ENCODE results near the gene CFAP299. TPM values are rescaled to one million over a fixed set of nuclear protein-coding genes. Genes with fewer than 3 reads are reported as not detected.
A peak's percentile ranks its signal among the peaks of the same experiment; 100 is the strongest.

CFAP299 gene
- total RNA-seq, 8 experiments from 2014 or later: 0.41 to 7.1 (median 0.74) TPM

DNA sequence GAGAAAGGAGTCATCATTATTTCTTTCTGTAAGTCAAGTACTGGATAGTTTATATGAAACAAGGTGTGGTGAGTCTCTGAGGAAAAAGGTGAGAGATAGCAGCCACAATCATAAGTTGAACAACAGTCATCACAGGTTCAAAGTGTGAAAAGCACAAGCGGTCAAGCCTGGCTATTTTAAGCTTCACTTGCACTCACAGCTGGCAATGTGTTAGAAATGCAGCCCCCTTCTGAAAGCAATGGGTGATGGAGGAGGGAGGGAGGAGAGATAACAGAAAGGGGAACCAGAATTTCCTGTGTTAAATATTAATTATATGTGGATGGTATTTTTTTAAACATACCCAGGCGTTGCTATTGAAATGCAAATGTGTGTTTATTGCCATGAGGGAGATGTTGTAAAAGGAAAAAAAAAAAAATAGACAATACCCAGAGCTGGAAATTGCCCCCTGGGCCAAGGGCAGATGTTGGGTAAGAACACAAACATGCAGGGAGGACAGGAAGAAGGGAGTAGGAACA, 668.1 kb downstream of the CFAP299 start:
- in situ Hi-C loops (cut with MboI; ENCODE audit: low pct_unique_long_range_greater_than_20kb in 2 of 9, low sequenced_read_pairs in 9 of 9, unreplicated experiment in 9 of 9): no loop called here
- H3K4me3 ChIP-seq: no peak overlapping the region
- H3K4me1 ChIP-seq (replicated peaks in 1 of 2): no peaks in the 10 kb centered on the region
- ATAC-seq (replicated peaks in 6 of 8): no peak
- WGBS, 10 experiments: 17 to 75% (median 57%) methylated on average over 1 to 2 of the region's 2 CpGs; no CpG with 5 or more reads in 1 of the 10 experiments
- no peak overlapping the region for H3K27ac ChIP-seq

DNA sequence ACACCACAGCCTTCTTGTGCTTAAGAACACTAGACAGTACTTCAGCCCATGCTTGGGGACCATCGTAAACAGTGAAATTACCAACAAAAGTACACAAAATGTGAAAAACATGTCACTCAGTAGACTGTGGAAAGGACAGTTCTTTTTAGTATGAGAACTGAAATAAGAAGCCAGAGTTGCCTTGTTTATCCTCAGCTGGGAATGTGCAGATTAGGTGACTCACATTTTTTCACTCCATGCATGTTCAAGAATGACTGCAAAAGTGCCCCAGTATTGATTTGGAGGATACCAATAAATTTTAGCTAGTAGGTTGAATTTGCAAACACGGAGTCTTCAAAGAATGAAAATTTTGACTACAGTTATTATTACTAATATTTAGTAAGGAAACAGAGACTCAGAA, 671.9 kb downstream of the CFAP299 start:
- in situ Hi-C loops (cut with MboI; ENCODE audit: low pct_unique_long_range_greater_than_20kb in 2 of 9, low sequenced_read_pairs in 9 of 9, unreplicated experiment in 9 of 9): no loop called here
- WGBS, 10 experiments: 28 to 90% (median 73%) methylated on average over 1 to 2 of the region's 2 CpGs; no CpG with 5 or more reads in 1 of the 10 experiments
- Histone ChIP-seq H3K27ac (no peak overlapping the region), H3K4me1 (replicated peaks in 1 of 2) (no peaks in the 10 kb centered on the region), H3K4me3 (no peak overlapping the region)
- ATAC-seq (replicated peaks in 6 of 8): peak in 3 of 8 experiments; percentile 38 to 91 (median 90)

Other genes starting within 250 kb of the CFAP299 start
- gene PRDM8, start 138.2 kb upstream of the CFAP299 start, total RNA-seq: 10 to 100 TPM in 4 of 8 experiments, 1 to 10 TPM in 3, under 1 TPM in 1; 0.91 to 62.4 (median 21.7) TPM
- 1 to 10 TPM in 3 of 8 experiments, under 1 TPM in 4, not detected in 1; 0.09 to 3.3 (median 0.86) TPM for gene FGF5, start 69.1 kb upstream of the CFAP299 start, total RNA-seq

All from motor neuron (in vitro differentiated cells).